ENCODE data around the gene COG3.
A peak's percentile ranks its signal among the peaks of the same experiment; 100 is the strongest.

COG3 gene

DNA sequence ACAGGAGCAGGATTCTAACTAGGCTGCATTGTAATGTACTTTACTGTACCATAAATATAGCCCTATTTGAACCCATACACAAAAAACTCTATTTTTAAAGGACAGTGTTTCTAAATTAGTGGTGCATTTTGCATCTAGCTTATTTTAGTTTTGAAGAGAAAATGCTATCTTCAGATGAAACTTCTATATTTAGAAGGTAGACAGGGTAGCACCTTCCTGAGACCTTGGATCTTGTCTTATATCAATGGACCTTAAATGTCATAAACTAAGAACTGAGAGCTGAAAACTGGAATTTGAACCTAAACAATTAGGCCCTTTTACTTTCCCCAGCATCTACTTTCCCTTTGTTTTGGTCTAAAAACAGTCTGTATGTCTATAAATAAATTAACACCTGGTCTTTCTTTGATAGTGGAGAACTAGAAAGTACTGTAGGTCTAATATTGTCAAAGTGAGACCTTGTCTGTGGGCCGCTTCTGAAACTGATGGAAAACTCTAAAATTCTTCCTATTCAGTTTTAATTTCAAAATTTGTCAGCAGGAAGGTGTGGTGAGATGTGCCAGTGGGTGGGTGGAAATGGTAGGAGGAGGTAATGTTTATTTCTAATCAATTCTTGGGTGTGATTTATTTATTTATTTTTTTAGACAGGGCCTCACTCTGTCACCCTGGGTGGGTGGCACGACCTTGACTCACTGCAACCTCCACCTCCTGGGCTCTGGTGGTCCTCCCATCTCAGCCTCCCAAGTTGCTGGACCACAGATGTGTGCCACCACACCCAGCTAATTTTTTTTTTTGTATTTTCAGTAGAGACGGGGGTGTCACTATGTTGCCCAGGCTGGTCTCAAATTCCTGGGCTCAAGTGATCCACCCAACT is 10.1 kb downstream of the COG3 start:
- H2AFZ ChIP-seq (ENCODE audit: low read length, unreplicated experiment) = no peak overlapping the region
- no peak overlapping the region for H3K27ac ChIP-seq (ENCODE audit: low read depth, low read length)
- peaks cover 10% of the 10 kb centered on the region for H3K36me3 ChIP-seq (ENCODE audit: insufficient read depth, low read length)
- H3K79me2 ChIP-seq (ENCODE audit: control insufficient read depth, insufficient read depth, low read length, unreplicated experiment) = peaks cover 63% of the 10 kb centered on the region
- no peaks in the 10 kb centered on the region for H3K27me3 ChIP-seq (ENCODE audit: insufficient read depth, low read length)
- H3K4me3 ChIP-seq (ENCODE audit: low read depth, low read length) = no peak overlapping the region
- peaks cover 4% of the 10 kb centered on the region for H3K4me1 ChIP-seq (ENCODE audit: control insufficient read depth, insufficient read depth, low read length, unreplicated experiment)

DNA sequence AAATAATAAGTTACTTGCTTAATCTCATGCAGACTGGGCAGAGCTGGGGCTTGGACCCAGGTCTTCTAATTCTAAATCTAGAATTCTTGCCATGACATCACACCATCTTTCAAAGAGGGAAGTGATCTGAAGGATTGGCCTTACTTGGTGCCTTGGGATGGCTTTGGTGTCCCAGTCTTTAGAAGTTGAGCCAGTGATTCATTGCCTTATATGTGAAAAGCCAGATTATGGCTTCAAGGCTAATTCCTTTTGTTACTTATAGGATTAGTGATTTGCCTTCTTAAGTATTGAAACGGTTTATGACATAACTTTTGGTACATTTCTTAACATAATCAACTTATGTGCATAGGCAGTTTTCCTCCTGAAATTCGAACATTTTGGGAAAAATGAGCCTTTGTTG is 14.9 kb downstream of the COG3 start:
- Histone ChIP-seq H3K27me3 (ENCODE audit: insufficient read depth, low read length) (no peaks in the 10 kb centered on the region), H3K4me1 (ENCODE audit: control insufficient read depth, insufficient read depth, low read length, unreplicated experiment) (peaks cover 22% of the 10 kb centered on the region), H3K79me2 (ENCODE audit: control insufficient read depth, insufficient read depth, low read length, unreplicated experiment) (peaks cover 19% of the 10 kb centered on the region), H3K4me3 (ENCODE audit: low read depth, low read length) (no peak overlapping the region), H2AFZ (ENCODE audit: low read length, unreplicated experiment) (no peak overlapping the region), H3K36me3 (ENCODE audit: insufficient read depth, low read length) (peaks cover 22% of the 10 kb centered on the region), H3K27ac (ENCODE audit: low read depth, low read length) (no peak overlapping the region)

DNA sequence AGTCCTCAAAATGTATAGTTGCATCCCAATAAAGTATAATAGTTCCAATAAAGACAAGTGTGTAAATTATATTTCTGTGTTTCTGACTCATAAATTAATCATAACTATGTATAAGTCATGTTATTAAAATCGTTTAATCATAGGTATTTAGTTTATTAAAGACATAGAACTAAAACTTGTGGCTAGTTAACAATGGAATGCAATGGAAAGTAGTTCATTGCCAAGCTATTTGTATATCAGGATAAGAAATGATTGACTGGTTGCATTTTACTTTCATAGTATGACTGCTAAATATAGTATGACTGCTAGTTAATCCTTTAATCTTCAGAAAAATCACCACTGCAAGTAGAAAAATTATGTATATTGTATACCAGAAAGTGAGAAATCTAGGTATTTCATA is 16.9 kb downstream of the COG3 start:
- no peak overlapping the region for H3K4me3 ChIP-seq (ENCODE audit: low read depth, low read length)
- peak overlapping the region; percentile 68 for H3K27ac ChIP-seq (ENCODE audit: low read depth, low read length)
- no peaks in the 10 kb centered on the region for H3K27me3 ChIP-seq (ENCODE audit: insufficient read depth, low read length)
- H3K4me1 ChIP-seq (ENCODE audit: control insufficient read depth, insufficient read depth, low read length, unreplicated experiment) = peaks cover 22% of the 10 kb centered on the region
- H2AFZ ChIP-seq (ENCODE audit: low read length, unreplicated experiment) = no peak overlapping the region
- H3K36me3 ChIP-seq (ENCODE audit: insufficient read depth, low read length) = peaks cover 21% of the 10 kb centered on the region
- H3K79me2 ChIP-seq (ENCODE audit: control insufficient read depth, insufficient read depth, low read length, unreplicated experiment) = peaks cover 1% of the 10 kb centered on the region

DNA sequence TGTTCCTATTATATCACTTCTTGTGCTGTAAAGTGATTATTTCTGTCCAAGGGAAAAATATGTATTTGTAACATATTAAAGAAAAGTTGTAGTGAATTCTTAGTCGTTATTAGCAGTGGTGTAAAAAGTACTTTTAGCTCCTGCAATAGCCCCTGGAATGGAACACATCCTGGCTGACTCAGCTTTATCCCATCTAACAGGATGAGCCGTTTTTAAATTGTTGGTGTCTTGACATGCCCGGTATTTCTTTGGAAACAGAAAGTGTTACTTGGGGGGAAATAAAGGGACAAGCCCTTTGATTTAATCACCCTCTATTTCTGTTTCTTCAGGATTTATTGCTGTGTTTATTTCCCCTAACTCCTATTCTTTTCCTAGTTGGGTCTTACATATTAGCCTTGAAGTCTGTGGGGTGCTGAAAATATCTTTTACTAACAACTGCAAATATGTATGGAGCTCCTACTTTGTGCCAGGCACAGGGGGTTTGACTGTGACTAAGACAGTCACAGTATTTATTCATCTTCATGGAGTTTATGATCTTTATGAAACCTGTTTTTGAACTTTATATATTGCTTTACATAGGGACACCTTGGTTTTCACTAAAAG is 17.9 kb downstream of the COG3 start:
- peaks cover 30% of the 10 kb centered on the region for H3K36me3 ChIP-seq (ENCODE audit: insufficient read depth, low read length)
- peak overlapping the region; percentile 68 for H3K27ac ChIP-seq (ENCODE audit: low read depth, low read length)

DNA sequence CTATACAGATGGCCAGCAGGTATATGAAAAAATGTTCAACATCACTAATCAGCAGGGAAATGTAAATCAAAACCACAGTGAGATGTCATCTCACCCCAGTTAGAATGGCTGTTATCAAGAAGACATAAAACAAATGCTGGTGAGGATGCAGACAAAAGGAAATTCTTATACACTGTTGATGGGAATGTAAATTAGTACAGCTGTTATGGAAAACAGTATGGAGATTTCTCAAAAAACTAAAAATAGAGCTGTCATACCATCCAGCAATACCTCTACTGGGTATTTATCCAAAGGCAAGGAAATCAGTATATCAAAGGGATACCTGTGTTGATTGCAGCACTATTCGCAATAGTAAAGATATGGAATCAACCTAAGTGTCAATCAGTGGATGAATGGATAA is 22.9 kb downstream of the COG3 start:
- Histone ChIP-seq H2AFZ (ENCODE audit: low read length, unreplicated experiment) (no peak overlapping the region), H3K27ac (ENCODE audit: low read depth, low read length) (no peak overlapping the region), H3K27me3 (ENCODE audit: insufficient read depth, low read length) (no peaks in the 10 kb centered on the region), H3K36me3 (ENCODE audit: insufficient read depth, low read length) (peaks cover 31% of the 10 kb centered on the region), H3K4me3 (ENCODE audit: low read depth, low read length) (no peak overlapping the region), H3K4me1 (ENCODE audit: control insufficient read depth, insufficient read depth, low read length, unreplicated experiment) (peaks cover 25% of the 10 kb centered on the region), H3K79me2 (ENCODE audit: control insufficient read depth, insufficient read depth, low read length, unreplicated experiment) (no peaks in the 10 kb centered on the region)

More for the DNA sequence above, 17.9 kb downstream of the COG3 start:
- Histone ChIP-seq H3K27me3 (ENCODE audit: insufficient read depth, low read length) (no peaks in the 10 kb centered on the region), H3K4me3 (ENCODE audit: low read depth, low read length) (peak overlapping the region; percentile 35), H2AFZ (ENCODE audit: low read length, unreplicated experiment) (no peak overlapping the region), H3K4me1 (ENCODE audit: control insufficient read depth, insufficient read depth, low read length, unreplicated experiment) (peaks cover 22% of the 10 kb centered on the region), H3K79me2 (ENCODE audit: control insufficient read depth, insufficient read depth, low read length, unreplicated experiment) (no peaks in the 10 kb centered on the region)

DNA sequence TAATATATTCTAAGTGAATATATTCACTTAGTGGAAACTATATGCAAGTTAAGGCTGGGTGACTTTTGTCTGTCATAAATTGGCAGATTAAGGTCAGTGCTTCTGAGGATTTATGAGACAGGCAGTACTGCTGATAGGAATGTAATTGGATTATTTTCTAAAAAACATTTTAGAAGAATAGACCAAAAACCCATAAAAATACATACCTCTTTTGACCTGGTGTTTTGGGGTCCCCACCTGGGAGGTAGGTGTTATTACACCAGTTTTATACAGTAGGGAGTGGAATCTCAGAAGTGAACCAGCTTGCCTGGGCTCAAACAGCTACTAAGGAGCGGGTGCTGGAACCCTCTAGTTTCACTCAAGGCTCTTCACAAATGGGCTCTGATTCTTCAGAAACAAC is 25.3 kb downstream of the COG3 start:
- no peaks in the 10 kb centered on the region for H3K27me3 ChIP-seq (ENCODE audit: insufficient read depth, low read length)
- H3K79me2 ChIP-seq (ENCODE audit: control insufficient read depth, insufficient read depth, low read length, unreplicated experiment) = no peaks in the 10 kb centered on the region
- no peak overlapping the region for H2AFZ ChIP-seq (ENCODE audit: low read length, unreplicated experiment)
- peaks cover 22% of the 10 kb centered on the region for H3K36me3 ChIP-seq (ENCODE audit: insufficient read depth, low read length)
- H3K4me3 ChIP-seq (ENCODE audit: low read depth, low read length) = no peak overlapping the region
- peak overlapping the region; percentile 30; the same call in 1 of the 2 replicates for H3K27ac ChIP-seq (ENCODE audit: low read depth, low read length)
- peaks cover 26% of the 10 kb centered on the region for H3K4me1 ChIP-seq (ENCODE audit: control insufficient read depth, insufficient read depth, low read length, unreplicated experiment)

DNA sequence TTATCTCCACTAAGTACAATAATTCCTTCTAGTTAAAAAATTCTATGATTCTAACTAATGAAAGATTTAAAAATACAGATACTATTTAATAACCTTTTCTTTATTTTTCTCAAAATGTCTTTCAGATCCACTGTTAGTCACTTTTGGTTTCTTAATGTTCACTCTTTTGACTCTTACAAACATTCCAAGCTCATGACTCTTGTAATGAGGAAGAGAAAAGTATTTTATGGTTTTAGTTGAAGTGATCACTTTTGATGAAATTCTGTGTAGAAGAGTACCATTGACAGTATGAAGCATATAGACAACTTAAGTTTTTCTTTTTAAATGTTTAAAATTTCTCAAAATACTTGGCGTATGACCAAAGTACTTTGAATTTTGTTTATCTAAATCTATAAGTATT is 27.8 kb downstream of the COG3 start:
- Histone ChIP-seq H2AFZ (ENCODE audit: low read length, unreplicated experiment) (no peak overlapping the region), H3K27ac (ENCODE audit: low read depth, low read length) (peak overlapping the region; percentile 80), H3K79me2 (ENCODE audit: control insufficient read depth, insufficient read depth, low read length, unreplicated experiment) (no peaks in the 10 kb centered on the region), H3K4me3 (ENCODE audit: low read depth, low read length) (no peak overlapping the region), H3K36me3 (ENCODE audit: insufficient read depth, low read length) (peaks cover 22% of the 10 kb centered on the region), H3K27me3 (ENCODE audit: insufficient read depth, low read length) (no peaks in the 10 kb centered on the region), H3K4me1 (ENCODE audit: control insufficient read depth, insufficient read depth, low read length, unreplicated experiment) (peaks cover 26% of the 10 kb centered on the region)

DNA sequence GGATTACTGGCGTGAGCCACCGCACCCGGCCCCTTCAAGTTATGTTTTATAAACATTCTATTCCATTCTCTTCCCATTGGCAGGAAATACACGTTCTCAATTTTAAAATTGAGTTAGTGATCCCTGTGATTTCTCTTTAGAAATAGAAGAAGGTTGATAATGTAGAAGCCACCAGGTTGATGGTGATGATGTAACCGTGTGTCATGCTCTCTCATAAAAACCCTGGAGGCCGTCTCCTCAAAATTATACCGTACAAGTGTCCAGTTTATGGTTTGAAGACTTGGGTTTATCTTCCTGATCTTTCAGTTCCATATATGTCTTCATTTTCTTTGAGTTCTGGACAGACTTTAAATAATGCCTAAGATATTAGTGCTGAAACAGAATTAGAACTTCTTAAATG is 32.2 kb downstream of the COG3 start:
- Histone ChIP-seq H3K4me1 (ENCODE audit: control insufficient read depth, insufficient read depth, low read length, unreplicated experiment) (peaks cover 36% of the 10 kb centered on the region), H3K27me3 (ENCODE audit: insufficient read depth, low read length) (no peaks in the 10 kb centered on the region), H3K4me3 (ENCODE audit: low read depth, low read length) (no peak overlapping the region), H2AFZ (ENCODE audit: low read length, unreplicated experiment) (no peak overlapping the region), H3K27ac (ENCODE audit: low read depth, low read length) (no peak overlapping the region), H3K79me2 (ENCODE audit: control insufficient read depth, insufficient read depth, low read length, unreplicated experiment) (peaks cover under 1% of the 10 kb centered on the region), H3K36me3 (ENCODE audit: insufficient read depth, low read length) (peaks cover 34% of the 10 kb centered on the region)

DNA sequence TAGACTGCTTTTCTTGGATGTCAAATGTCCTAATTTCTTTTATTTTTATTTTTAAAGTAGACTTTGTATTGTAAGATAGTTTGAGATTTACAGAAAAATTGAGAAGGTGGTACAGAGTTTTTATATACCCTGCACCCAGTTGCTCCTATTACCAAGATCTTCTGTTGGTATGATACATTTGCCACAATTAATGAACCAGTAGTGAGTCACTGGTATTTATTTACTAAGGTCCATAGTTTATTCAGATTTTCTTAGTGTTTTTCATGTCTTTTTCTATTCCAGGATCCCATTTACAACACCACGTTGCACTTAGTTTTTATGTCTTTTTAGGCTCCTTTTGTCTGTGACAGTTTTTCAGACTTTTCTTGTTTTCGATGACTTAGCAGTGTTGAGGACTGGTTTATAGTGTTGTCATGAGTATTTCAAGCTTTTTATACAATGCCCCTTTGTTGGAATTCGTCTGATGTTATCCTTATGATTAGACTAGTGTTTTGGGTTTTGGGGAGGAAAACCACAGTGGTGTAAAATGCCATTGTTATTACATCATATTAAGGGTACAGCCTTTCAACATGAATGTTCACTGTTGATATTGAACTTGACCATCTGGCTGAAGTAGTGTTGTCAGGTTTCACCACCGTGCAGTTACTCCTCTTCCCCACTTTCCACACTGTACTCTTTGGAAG is 35.9 kb downstream of the COG3 start:
- Histone ChIP-seq H3K4me1 (ENCODE audit: control insufficient read depth, insufficient read depth, low read length, unreplicated experiment) (peaks cover 28% of the 10 kb centered on the region), H3K27me3 (ENCODE audit: insufficient read depth, low read length) (no peaks in the 10 kb centered on the region), H3K4me3 (ENCODE audit: low read depth, low read length) (peak overlapping the region; percentile 47), H3K27ac (ENCODE audit: low read depth, low read length) (peak overlapping the region; percentile 97), H2AFZ (ENCODE audit: low read length, unreplicated experiment) (no peak overlapping the region), H3K36me3 (ENCODE audit: insufficient read depth, low read length) (peaks cover 56% of the 10 kb centered on the region), H3K79me2 (ENCODE audit: control insufficient read depth, insufficient read depth, low read length, unreplicated experiment) (peaks cover 21% of the 10 kb centered on the region)

DNA sequence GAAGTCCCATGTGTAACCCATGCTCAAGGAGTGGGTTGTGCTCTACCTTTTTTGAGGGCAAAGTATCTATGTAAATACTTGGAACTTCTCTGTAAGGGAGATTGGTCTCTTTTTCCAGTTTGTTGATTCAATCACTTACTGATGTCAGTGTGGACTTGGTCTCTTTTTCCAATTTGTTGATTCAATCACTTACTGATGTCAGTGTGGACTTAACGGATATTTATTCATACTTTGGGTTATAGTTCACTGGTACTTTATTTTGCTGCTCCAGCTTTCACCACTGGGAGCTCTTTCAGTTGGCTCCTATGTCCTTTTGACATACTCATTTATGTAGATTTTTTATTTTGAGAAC is 36.4 kb downstream of the COG3 start:
- H3K4me1 ChIP-seq (ENCODE audit: control insufficient read depth, insufficient read depth, low read length, unreplicated experiment) = peaks cover 28% of the 10 kb centered on the region
- peak overlapping the region; percentile 47; the same call in 1 of the 2 replicates for H3K4me3 ChIP-seq (ENCODE audit: low read depth, low read length)
- peak overlapping the region; percentile 97 for H3K27ac ChIP-seq (ENCODE audit: low read depth, low read length)
- no peaks in the 10 kb centered on the region for H3K27me3 ChIP-seq (ENCODE audit: insufficient read depth, low read length)
- H2AFZ ChIP-seq (ENCODE audit: low read length, unreplicated experiment) = no peak overlapping the region
- peaks cover 21% of the 10 kb centered on the region for H3K79me2 ChIP-seq (ENCODE audit: control insufficient read depth, insufficient read depth, low read length, unreplicated experiment)
- peaks cover 51% of the 10 kb centered on the region for H3K36me3 ChIP-seq (ENCODE audit: insufficient read depth, low read length)
